A673 (cell line): ENCODE data around the gene DHRS4L2. TPM values are rescaled to one million over a fixed set of nuclear protein-coding genes. Genes with fewer than 3 reads are reported as not detected.
A peak's percentile ranks its signal among the peaks of the same experiment; 100 is the strongest.
"Not testable (repeated sequence)": the region's sequence is repeated elsewhere in the genome, so short reads cannot be mapped to it uniquely, and the experiment has no call there.

Experiments used
- BruUV-seq: library from RNA; stranded (reverse); fragments of 400-500 nt; replicated peaks from 2 replicates; lab custom pipeline; 2021; lab: Mats Ljungman, UMichigan
- CTCF ChIA-PET: fragments of 300-600 bp; sonication (Branson Sonifier 250); formaldehyde crosslinking; loops from one replicate; lab custom pipeline; 2022; ENCODE audit warnings: antibody characterized with exemption; lab: Charles Lee
- POLR2A ChIA-PET: fragments of 300-600 bp; sonication (Branson Sonifier 250); formaldehyde crosslinking; loops from one replicate; lab custom pipeline; 2022; ENCODE audit warnings: antibody characterized with exemption; ENCODE audit not compliant: low non-redundant PET; lab: Charles Lee
- DNase-seq: peaks from one replicate; pipeline ENCODE4 v3.0.0-alpha.2; 2015; ENCODE audit warnings: low spot score
- H3K27ac ChIP-seq: fragments of 200-600 bp; sonication (generic); 2 replicates; pipeline ENCODE4 v1.5.1; 2016; ENCODE audit warnings: mixed run types, low read depth, mild to moderate bottlenecking, mixed read lengths, antibody characterized with exemption, low read length; ENCODE audit not compliant: poor library complexity, severe bottlenecking
- H3K27me3 ChIP-seq: fragments of 200-600 bp; sonication (generic); replicated peaks from 2 replicates; pipeline ENCODE4 v1.6.1; 2017; ENCODE audit warnings: mixed run types, low read depth, mild to moderate bottlenecking, mixed read lengths, antibody characterized with exemption, low read length; ENCODE audit not compliant: insufficient read depth, poor library complexity
- H3K36me3 ChIP-seq: fragments of 200-600 bp; sonication (generic); 2 replicates; pipeline ENCODE4 v1.6.1; 2016; ENCODE audit warnings: mixed run types, mild to moderate bottlenecking, mixed read lengths, antibody characterized with exemption, low read length; ENCODE audit not compliant: insufficient read depth, poor library complexity, severe bottlenecking
- H3K4me1 ChIP-seq: fragments of 200-600 bp; sonication (generic); 2 replicates; pipeline ENCODE4 v1.6.1; 2017; ENCODE audit warnings: mixed run types, mild to moderate bottlenecking, mixed read lengths, antibody characterized with exemption, low read length; ENCODE audit not compliant: insufficient read depth, poor library complexity, severe bottlenecking
- H3K4me3 ChIP-seq: fragments of 200-600 bp; sonication (generic); 2 replicates; pipeline ENCODE4 v1.5.1; 2016; ENCODE audit warnings: low read depth, mixed run types, mild to moderate bottlenecking, mixed read lengths, low read length; ENCODE audit not compliant: poor library complexity, severe bottlenecking
- H3K9me3 ChIP-seq: fragments of 200-600 bp; sonication (generic); 2 replicates; pipeline ENCODE4 v1.6.1; 2016; ENCODE audit warnings: mixed run types, low read depth, mild to moderate bottlenecking, mixed read lengths, antibody characterized with exemption, low read length; ENCODE audit not compliant: poor library complexity, severe bottlenecking
- intact Hi-C: fragments of 100-400 bp; cut with micrococcal nuclease; formaldehyde crosslinking; loops from one replicate; pipeline ENCODE4 v1.10.0; 2022; ENCODE audit not compliant: unreplicated experiment
- total RNA-seq: library from RNA; stranded (reverse); gene quantifications from 2 replicates; pipeline ENCODE4 v1.2.3, GENCODE V29; 2021

DHRS4L2 gene
- total RNA-seq, 1 experiment from 2014 or later = 9.3 TPM

GRCh38 chr14:23955811-23956210 lies 32.9 kb upstream of the DHRS4L2 start:
- H3K27me3 ChIP-seq, POLR2A ChIA-PET, H3K9me3 ChIP-seq, H3K27ac ChIP-seq, CTCF ChIA-PET, H3K4me1 ChIP-seq, DNase-seq, H3K36me3 ChIP-seq, H3K4me3 ChIP-seq, BruUV-seq: not testable (repeated sequence)
- intact Hi-C loops = loop anchor here (10.0 kb wide), 1 partner anchor 59 kb away; no protein-coding TSS in a partner anchor

- CTCF ChIA-PET, H3K9me3 ChIP-seq, H3K4me1 ChIP-seq, H3K27ac ChIP-seq, BruUV-seq, POLR2A ChIA-PET, H3K4me3 ChIP-seq, H3K27me3 ChIP-seq, H3K36me3 ChIP-seq, DNase-seq: not testable (repeated sequence)
- intact Hi-C loops = loop anchor here (10.0 kb wide), 1 partner anchor 57 kb away; no protein-coding TSS in a partner anchor
These were observed 30.7 kb upstream of the DHRS4L2 start for GRCh38 chr14:23957913-23958569.

GRCh38 chr14:23960899-23961298 lies 27.8 kb upstream of the DHRS4L2 start:
- not testable (repeated sequence) for H3K36me3 ChIP-seq, BruUV-seq

GRCh38 chr14:23961704-23962103 lies 27.0 kb upstream of the DHRS4L2 start:
- H3K27ac ChIP-seq, BruUV-seq, H3K4me3 ChIP-seq, H3K9me3 ChIP-seq, POLR2A ChIA-PET, CTCF ChIA-PET, H3K4me1 ChIP-seq, H3K36me3 ChIP-seq, DNase-seq, intact Hi-C loops, H3K27me3 ChIP-seq: not testable (repeated sequence)

More at GRCh38 chr14:23960899-23961298, 27.8 kb upstream of the DHRS4L2 start:
- H3K27ac ChIP-seq, intact Hi-C loops, DNase-seq, H3K27me3 ChIP-seq, H3K4me1 ChIP-seq, H3K4me3 ChIP-seq, CTCF ChIA-PET, POLR2A ChIA-PET, H3K9me3 ChIP-seq: not testable (repeated sequence)

- H3K4me3 ChIP-seq, BruUV-seq, intact Hi-C loops, DNase-seq, H3K27ac ChIP-seq, POLR2A ChIA-PET, CTCF ChIA-PET, H3K4me1 ChIP-seq, H3K9me3 ChIP-seq, H3K27me3 ChIP-seq, H3K36me3 ChIP-seq: not testable (repeated sequence)
These were observed 19.6 kb upstream of the DHRS4L2 start for GRCh38 chr14:23969130-23969480.

- H3K36me3 ChIP-seq, H3K4me1 ChIP-seq, H3K27ac ChIP-seq, POLR2A ChIA-PET, H3K27me3 ChIP-seq, H3K9me3 ChIP-seq, BruUV-seq, intact Hi-C loops: not testable (repeated sequence)
- CTCF ChIA-PET = interaction anchor here (0.7 kb wide), 1 partner anchor 46 kb away, joined by 3 read pairs; no protein-coding TSS in a partner anchor
- H3K4me3 ChIP-seq = peak overlapping the region; percentile 41
- DNase-seq = peak; percentile 47
These were observed 19.0 kb upstream of the DHRS4L2 start for GRCh38 chr14:23969481-23970282.

- H3K4me3 ChIP-seq = peak overlapping the region; percentile 41
- intact Hi-C loops, H3K9me3 ChIP-seq, DNase-seq, H3K27ac ChIP-seq, H3K36me3 ChIP-seq, H3K4me1 ChIP-seq, H3K27me3 ChIP-seq, POLR2A ChIA-PET, BruUV-seq: not testable (repeated sequence)
- CTCF ChIA-PET = interaction anchor here (0.7 kb wide), 1 partner anchor 47 kb away, joined by 3 read pairs; no protein-coding TSS in a partner anchor
These were observed 18.5 kb upstream of the DHRS4L2 start for GRCh38 chr14:23970283-23970659.
